ENCODE results near the gene ENOX2.
"Not testable (repeated sequence)": the region's sequence is repeated elsewhere in the genome, so short reads cannot be mapped to it uniquely, and the experiment has no call there.

ENOX2 gene

DNA sequence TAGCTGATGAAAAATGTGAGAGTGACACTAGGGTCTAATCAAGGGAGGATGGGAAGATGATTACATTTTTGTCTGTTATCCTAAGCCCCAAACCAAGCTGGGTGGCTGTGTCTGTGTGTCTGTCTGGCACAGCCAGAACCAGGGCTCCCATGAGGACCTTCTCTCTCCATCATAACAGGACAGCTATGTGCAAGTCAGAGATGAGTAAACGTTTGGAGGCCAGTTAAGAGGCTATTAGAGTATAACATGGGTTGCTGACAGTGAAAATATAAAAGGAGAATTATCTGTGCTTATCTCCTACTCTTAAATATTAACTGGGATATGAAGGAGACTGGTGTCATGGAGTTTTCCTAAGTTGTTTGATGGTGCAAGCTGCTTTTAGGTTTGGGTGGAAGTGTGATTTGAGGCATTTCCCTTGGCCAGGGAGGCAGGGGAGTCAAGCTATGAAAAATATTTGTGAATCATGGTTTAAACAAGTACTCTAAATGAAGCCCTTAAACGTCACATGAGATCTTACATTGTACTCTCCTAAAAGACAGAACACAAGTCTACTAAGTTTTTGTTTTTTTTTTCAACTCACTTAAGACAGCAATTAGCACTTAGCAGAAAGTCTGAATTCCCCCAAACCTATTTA, 156.2 kb downstream of the ENOX2 start:
- DNase-seq, result no peak

DNA sequence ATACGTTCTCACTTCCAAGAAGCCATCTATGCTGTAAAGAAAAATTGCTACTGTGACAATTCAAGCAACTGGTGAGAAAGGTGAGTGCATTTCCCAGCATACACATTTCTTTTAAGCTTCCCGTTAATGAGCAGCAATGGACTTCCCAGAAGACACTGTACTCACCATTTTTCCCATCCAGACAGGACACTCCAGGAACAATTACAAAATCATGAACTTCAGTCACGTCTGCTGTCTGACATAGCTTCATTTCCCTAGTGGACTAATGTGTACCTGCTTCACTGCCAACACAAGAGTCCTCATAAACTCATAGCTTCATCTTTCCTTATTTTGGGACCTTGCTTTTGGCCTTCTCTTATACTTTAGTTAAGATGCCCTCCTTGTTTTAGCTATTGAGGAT, 156.9 kb downstream of the ENOX2 start:
- no peak for DNase-seq

DNA sequence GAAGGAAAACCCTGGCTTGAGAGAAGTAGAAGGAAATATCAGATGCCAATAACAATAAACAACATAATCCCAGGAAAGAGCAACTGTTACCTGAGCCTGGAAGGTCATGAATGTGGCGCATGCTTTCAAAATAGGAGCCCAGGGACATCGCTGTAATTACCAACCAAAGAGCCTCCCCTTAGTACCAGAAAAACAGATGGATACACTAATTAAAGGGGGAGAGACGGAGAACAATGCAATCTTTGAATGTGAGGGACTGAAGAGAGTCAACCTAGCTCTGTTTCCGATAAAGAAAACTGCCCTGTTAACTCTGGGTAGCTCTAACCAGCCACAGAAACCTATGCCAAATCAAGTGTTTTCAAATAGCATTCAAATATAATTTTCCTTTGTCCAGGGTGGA, 161.4 kb downstream of the ENOX2 start:
- no peak for DNase-seq

DNA sequence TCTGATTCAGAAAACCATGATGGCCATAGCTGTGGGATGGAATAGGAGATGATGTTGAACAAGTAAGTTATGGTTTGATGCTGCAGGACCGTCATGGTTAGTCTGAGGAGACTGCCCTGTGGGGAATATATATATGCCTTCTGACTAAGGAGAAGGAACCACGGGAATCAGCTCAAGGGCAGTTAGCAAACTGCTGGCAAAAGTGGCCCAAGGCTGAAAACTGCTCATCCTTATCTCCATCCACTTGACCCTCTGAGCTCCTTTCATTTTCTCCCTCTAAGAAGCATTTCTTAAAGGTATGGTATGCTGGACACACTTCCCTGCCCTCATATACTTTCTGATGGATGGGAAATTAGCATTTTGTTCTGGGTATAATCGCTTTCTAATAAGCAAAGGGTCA, 161.9 kb downstream of the ENOX2 start:
- DNase-seq, result no peak

DNA sequence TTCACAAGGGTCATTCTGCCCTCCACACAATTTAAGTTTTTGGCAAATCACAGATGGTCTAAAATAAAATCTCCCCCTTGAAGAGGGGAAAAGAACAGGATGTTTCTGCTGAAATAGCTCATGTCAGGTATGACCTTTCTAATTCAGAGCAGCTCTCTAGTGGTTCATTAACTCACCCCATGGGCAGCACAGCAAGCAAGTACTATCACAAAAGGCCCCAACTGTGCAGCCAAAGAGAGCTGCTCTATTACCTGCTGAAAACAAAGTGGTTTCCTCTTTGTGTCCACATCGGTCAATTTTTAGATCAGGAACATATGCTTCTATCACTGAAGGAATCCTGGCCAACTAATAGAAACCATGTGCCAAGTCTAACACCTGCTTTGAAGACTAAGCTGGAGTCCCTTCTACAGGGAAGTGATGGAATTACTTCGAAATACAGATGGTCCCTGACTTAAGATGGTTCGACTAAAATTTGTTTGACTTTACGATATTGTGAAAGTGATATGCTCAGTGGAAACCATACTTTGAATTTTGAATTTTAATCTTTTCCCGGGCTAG, 164.3 kb downstream of the ENOX2 start:
- no peak for DNase-seq

DNA sequence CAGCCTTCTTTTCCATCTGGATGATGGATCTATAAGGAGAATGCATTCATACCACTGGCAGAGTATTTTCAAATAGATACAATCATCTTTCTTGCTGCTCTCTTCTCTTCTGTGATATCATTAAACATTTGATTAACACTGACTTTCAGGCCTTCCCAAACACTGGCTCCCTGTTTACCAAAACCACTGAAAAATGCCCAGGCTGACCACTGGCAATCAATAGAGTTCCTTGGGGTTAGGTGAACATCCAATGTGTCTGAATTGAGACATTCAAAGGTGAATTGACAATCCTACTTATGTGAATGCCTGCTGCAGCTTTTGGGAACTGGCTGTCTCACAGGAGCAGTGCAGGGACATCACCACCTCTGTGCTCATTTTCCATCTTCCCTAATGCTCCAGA, 168.3 kb downstream of the ENOX2 start:
- DNase-seq, result no peak

DNA sequence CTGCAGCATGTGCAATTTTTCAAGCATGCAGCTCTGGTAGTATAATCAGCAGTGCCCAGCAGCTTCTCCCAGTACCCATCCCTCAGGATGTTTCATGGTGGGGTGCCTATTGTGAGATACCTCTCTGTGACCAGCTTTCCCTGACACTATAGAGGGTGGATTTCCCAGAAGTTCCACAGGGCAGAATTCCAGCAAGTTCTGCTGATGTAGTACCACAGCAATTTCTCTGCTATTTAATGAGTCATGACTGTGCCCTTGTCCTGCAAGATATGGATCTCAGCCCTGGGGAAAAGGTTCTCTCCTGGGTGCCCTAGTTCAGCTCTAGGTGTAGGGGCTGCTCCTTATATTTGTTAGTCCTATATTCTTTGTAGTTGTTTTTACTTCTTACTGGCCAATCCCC, 174.8 kb downstream of the ENOX2 start:
- DNase-seq, result no peak

DNA sequence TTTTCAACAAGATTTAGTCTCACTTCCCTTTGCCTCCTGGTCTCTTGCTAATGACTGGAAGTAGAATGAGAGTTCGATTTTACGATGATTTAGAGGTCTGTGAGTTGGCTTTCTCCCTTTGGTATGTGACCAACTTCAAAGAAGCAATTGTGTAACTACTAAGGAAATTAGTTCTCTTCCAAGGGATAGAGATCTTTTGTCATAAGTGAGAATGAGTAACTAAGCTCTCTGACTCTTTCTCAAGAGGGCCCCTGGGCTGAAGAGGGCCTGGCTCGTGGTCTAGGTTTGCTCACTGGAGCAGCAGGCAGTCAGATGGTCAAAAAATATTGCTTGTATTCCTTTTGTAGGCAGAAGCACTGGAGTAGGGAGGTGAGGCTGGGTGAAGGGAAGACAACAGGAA, 176.3 kb downstream of the ENOX2 start:
- no peak for DNase-seq

DNA sequence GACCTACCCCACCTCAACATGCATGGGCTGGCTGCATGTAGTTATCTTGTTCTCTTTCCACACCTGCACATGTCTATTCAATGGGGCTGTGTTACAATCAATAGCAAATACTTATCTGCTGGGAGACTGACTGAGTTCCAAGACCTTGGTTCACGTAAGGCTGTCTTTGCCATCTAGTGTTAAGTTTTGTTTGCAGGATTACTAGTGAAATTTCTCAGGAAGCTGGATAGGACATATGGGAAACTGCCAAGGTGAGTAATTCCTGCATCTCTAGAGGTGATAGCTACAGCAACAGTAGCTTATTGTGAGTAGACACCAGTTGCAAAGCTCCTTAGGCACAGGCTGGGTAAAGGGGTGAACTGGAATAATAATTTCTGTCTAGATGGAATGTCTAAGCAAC, 177.5 kb downstream of the ENOX2 start:
- no peak for DNase-seq

DNA sequence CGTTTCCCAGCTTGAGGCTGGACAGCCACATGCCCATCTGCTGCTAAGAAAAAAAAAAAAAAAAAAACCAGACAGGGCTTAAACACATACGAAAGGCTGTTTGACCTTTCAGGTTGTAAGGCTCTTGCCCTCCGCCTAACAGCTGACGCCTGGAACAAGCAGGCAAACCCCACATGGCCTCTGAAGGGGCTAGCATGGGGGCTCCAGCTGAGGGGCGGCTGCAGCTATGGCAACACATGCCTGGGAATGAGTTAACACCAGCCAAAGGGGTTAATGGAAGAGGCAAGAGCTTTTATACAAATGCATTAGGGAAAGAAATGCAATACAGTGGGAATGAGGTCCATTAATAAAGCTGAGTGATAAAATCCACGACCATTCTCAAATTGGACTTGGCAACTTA, 183.6 kb downstream of the ENOX2 start:
- DNase-seq, result no peak

DNA sequence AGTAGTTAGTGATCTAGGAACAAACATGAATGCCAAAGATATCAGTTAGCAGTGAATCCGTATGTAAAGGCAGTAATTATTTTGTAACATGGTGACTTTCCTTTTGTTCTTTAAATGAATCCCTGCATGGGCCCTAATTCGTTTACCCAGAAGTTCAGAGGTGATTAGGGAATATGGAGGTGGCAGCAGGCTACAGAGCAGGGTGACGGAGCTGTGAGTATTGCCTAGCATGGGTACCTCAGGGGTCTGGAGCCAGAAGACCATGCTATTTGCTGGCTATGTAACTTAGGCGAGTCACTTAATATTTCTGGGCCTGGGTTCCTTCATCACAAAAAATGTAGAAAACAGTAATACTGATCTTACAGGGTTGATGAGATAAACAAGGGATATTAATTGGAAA, 184.9 kb downstream of the ENOX2 start:
- no peak for DNase-seq

DNA sequence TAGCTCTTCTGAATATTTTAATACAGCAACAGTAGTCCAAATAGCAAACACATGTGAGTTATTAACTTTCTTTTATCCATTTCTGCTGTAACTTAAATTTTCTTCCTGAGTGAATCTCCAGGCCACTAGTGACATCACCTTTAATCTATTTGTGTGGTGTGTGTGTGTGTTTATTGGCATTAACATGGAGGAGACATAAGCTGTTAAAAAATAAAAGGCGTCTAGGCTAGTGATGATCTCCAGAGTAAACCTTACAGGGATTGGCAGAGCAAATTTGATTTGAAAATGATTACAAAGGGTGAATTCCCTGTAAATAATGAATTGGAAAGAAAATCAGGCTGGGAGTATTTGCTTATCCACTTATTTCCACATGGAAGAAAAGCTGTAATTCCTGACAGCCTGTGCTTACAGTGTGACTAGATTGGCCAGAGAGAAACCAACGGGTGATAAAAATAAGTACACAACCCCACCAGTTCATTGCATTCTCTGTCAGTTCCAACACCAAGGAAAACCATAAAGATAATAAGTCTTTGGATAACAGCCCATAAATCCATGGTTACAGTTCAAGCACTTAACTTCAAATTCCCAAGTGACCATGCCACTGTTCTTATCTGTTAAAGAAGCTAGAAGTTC, 186.1 kb downstream of the ENOX2 start:
- no peak for DNase-seq

DNA sequence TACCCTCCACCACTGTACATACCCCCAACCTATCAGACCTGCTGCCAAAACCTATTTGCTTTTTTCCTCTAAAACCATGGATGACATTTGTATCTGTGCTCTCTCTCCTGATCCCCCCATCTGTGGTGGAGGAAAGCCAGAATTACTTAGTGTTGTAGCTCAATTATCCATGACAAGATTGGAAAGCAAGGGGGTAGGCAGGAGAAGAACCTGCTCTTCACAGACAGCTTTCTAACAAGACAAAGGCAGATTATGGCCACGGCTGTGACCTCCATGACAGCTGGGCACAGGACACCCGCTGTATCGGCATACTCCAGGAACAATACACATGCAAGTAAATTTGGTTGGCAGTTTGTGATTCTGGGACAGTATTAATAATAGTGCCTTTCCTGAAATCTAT, 186.7 kb downstream of the ENOX2 start:
- no peak for DNase-seq

DNA sequence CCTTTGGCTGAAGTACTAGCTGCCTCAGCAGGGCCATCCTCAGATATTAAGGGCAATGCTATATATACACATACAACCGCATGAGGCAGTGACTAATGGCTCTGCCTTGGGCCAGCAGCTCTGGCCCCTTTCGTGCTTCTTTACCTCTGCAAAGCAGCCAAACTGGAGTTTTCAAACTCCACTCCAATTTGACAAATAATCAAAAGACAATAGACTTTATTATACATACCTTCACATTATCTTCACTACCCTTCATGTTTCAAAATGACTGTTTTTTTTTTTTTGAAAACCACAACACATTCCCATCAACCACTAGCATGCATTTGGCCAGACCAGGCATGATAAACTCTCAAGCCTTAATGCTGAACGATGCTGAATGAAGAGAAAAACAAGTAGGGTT, 187.7 kb downstream of the ENOX2 start:
- DNase-seq, result no peak

DNA sequence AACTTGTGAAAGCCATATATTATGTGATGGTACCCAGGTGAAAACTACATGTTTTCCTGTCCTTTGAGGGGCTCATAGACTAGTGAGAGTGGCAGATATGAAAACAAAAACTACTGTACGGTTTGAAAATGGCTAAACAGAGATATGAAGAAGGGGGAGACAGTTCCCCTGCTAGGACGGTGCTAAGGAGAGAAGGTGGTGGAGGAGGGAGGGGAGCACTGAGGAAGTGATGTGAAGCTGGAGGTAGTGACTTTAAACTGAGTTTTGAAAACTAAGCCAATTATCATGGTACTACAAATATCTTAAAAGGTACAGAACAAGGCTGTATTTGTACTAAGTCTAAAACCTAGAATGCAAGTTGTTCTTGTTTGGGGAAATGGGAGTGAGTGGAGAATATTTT, 188.3 kb downstream of the ENOX2 start:
- no peak for DNase-seq

DNA sequence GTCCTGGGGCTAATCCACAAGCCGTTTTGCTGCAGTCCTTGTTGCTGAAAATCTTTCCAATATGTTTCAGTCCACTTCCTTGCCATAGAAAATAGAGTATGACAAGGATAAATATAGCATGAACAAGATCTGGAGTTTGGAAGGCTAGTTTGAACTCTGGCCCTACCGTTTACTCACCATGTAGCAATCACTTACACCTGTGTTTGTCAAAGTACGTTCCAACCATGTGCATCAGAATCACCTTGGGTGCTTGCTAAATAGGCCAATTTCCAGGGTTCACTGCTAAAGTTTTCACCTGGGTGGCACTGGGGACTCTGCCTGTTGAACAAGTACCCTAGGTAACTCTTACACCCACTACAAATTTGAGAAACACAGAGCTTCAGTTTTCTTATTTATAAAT, 188.9 kb downstream of the ENOX2 start:
- DNase-seq, result no peak

DNA sequence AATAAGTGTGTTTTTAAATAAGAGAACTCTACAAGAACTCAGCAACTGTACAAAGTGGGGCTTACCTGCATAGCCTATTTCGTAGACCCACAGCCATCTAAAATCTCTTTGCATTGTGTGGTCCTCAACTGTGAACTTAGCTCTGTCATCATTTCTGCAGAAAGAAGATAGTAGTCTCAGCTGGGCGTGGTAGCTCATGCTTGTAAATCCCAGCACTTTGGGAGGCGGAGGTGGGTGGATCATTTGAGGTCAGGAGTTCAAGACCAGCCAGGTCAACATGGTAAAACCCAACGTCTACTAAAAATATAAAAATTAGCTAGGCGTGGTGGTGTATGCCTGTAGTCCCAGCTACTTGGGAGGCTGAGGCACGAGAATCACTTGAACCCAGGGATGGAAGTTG, 193.8 kb downstream of the ENOX2 start:
- DNase-seq, result not testable (repeated sequence)

DNA sequence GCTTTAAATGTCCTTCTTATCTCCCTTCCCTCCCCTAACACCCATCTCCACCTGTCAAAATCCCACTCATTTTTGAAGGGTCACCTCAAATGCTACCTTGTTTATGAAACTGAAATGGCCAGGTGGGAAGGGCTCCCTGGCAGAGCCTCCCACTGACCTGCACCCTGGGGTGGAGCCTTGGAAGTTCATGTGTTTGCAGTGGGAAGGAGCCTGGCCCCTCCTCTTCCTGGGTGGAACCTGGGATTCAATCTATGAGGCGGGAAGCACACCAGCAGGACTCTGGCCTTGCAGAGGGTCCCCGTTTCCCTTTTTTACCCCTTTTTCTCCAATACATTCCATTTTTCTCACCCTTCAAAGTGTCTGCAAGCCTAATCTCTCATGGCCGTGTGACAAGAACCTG, 197.4 kb downstream of the ENOX2 start:
- DNase-seq, result no peak

DNA sequence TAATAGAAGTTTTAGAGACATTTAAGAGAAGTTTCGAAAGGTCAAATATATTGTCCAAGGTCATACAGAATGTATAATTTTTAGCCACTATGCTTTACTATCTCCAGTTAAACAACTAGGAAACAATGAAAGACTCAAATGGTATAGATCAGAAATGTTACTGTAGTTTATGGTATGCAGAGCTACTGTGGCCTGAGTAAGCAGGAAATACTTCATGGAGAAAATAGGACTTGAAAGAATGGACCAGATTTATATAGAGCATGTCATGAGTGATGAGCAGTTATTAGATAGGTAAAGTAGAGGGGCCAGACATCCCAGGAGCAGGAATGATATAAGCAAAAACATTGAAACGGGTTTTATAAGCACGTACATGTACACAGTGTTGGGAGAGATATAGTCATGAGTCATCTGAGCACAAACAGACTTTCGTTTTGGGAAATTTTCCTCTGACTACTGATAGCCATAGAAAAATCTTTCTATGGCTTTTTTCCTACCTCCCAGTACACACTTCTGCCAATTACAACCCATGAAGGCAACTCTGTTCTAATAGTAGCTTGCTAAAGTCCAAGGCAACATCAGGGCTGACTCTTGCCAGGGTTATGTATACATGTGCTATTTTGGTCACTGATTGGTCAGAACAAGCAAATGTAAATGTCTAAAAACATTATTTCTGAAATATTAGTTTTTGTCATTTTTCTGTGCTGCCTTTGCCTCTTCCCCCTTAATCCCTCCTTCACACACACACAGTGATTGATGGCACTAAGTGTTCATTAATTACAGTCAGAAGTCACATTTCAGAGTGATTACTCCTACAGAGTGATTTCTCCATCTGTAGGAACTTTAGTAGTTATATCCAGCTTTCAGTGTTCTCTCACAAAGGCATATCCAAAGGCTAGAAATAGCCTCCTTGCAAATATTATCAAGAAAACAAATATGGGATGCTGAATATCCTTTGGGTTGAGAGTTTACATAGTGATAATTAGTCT, 198.7 kb downstream of the ENOX2 start:
- DNase-seq, result no peak

DNA sequence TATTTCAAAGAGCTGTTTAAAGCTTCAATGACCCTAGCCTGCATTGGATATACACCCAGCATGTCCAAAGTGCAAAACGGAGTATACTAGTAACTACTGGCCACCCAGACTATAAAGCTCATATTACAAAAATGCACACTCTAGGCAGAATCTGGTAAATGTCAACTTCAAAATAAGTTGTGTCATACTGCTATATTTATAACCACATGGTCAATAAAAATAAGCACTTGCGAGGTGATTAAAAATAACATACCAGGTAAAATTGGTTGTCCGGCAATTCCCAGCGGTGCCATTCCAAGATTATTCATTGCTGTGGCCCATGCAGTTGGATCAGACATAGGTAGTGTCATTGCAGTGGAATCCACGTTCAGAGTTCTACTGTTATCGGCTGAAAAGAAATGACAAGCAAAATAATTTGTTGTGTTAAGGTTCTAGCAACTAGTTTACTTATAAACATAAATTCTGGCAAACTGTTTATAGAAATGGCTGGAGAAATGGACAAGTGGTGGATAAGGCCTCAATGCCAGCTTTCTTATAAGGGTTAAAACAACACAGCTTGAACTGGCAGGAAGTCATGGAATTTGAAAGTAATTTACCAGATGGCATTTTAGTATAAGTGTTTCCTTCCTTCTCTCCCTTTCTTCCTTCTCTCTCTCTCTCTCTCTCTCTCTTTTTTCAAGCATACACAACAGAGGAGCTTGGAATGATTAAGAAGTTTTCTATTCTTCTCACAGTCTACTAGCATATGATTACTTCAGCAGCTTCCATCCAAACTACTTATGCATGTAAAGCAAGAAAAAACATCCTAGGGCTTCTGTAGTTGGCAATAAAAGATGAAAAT, 199.9 kb downstream of the ENOX2 start:
- DNase-seq, result no peak

DNA sequence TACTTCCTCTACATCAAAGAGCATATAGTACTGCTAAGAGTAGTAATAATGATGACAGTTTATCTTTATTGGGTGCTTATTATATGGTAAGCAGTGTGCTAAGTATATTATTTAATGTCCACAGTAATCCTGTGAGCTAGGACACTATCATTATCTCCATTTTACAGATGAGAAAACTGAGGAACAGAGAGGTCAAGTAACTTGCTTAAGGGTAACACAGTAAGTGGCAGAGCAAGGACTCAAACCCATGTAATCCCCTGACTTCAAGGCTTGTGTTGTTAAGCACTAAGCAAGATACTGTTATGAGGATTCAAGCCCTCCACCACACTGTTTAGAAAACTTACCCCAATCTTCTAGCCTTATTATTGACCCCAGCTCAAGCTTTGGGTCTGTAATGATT, 202.4 kb downstream of the ENOX2 start:
- DNase-seq, result no peak

DNA sequence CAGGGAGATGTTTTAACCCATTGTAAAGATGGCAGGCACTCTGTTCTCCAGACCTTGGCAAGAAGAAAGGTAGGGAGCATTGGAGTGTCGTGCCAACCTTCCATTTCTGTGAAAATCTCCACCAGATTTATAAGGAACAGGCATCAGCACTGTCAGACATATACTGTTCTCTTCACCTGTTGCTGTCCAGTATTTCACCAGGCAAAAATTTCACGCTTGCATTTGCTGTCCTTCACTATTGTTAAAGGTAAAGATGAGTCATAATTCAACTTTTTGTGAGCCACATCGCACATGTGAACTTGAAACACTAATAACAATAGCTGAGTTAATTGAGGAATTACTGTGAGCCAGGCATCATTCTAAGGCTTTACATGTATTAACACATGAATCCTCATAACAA, 203.4 kb downstream of the ENOX2 start:
- no peak for DNase-seq

DNA sequence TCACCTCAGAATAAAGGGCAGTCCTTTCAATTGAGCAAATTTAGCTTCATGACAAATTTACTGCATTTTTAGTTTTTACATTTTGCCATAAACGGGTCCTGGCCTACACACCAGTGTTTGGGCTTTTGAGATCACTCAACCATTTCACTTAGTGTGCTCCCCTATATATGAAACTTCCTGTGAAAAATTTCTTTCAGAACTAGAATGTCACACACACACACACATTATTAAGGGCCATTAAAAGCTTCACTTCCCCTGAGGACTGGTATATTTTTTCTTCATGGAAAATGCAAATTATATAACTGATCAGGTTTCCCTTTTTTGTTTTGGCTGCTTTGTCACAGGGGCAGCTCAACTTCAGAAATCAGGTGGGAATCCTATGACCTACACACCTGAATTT, 206.5 kb downstream of the ENOX2 start:
- DNase-seq, result no peak
